Measurements from ENCODE around the gene DOCK4.
A peak's percentile ranks its signal among the peaks of the same experiment; 100 is the strongest.

Gene DOCK4

GRCh38 chr7:112080441-112080840, 125.8 kb downstream of the DOCK4 start:
- peak; percentile 85 for DNase-seq (ENCODE audit: low read depth)

GRCh38 chr7:112079673-112080072, 126.5 kb downstream of the DOCK4 start:
- no peak for DNase-seq (ENCODE audit: low read depth)

- no peak for DNase-seq (ENCODE audit: low read depth)
Measured at GRCh38 chr7:112079122-112079521, 127.1 kb downstream of the DOCK4 start.

- no peak for DNase-seq (ENCODE audit: low read depth)
Measured at GRCh38 chr7:112076324-112076723, 129.9 kb downstream of the DOCK4 start.

- DNase-seq (ENCODE audit: low read depth): no peak
Measured at GRCh38 chr7:112074464-112074863, 131.7 kb downstream of the DOCK4 start.

DNA sequence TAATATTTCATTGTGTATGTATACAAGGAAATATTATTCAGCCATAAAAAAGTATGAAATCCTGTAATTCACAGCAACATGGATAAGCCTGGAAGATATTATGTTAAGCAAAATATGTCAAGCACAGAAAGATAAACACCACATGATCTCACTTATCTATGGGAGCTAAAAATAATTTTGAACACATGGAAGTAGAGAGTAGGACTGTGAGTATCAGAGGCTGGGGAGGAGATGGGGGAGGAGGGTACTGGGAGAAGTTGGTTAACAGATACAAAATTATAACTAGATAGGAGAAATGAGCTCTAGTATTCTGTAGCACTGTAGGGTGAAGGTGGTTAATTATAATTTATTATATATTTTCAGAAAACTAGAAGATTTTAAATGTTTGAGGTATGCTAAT, 132.7 kb downstream of the DOCK4 start:
- no peak for DNase-seq (ENCODE audit: low read depth)

- no peak for DNase-seq (ENCODE audit: low read depth)
Measured at GRCh38 chr7:112072541-112073245, 133.5 kb downstream of the DOCK4 start.

- no peak for DNase-seq (ENCODE audit: low read depth)
Measured at GRCh38 chr7:112071856-112072255, 134.3 kb downstream of the DOCK4 start.

GRCh38 chr7:112070674-112071256, 135.4 kb downstream of the DOCK4 start:
- DNase-seq (ENCODE audit: low read depth): no peak

- DNase-seq (ENCODE audit: low read depth): no peak
Measured at GRCh38 chr7:112069879-112070321, 136.3 kb downstream of the DOCK4 start.

- DNase-seq (ENCODE audit: low read depth): no peak
Measured at GRCh38 chr7:112068967-112069366, 137.2 kb downstream of the DOCK4 start.

GRCh38 chr7:112067632-112068540, 138.3 kb downstream of the DOCK4 start:
- DNase-seq (ENCODE audit: low read depth): no peak

- DNase-seq (ENCODE audit: low read depth): no peak
Measured at GRCh38 chr7:112067200-112067599, 139.0 kb downstream of the DOCK4 start.

DNA sequence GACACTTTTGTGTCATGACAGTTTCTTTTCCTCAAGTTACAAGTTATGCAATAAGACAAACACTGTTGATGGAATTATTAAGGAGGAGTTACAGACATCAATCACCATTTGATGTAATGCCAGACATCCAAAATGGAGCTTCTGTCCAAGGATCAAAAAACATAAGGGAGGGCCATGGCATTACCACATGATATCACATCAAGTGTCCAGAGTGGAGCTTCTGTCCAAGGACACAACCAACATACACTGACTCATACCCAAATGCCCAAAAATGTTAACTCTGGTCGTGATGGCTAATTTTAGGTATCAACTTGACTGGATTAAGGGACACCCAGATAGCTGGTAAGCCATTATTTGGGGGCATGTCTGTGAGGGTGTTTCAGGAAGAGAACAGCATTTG, 140.4 kb downstream of the DOCK4 start:
- DNase-seq (ENCODE audit: low read depth): no peak

- no peak for DNase-seq (ENCODE audit: low read depth)
Measured at GRCh38 chr7:112064627-112065385, 141.4 kb downstream of the DOCK4 start.

DNA sequence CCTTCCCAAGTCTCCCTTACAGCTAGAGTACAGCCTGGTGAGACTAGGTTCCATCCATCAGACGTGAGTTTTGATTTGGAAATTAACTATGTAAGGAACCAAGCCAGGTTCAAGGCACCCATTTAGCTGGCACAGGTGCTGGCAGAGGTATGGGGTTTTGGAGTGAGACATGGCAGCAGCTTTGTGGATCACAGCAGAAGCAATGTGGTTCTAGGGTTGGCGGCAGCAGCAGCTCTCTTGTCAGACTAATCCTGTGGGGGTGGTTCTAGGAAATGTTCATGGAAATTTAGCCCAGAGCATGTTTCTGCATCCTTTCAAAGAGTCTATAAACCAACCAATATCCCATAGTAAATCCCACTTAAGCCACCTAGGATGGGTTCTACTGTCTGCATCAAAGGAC, 142.2 kb downstream of the DOCK4 start:
- DNase-seq (ENCODE audit: low read depth): no peak

- no peak for DNase-seq (ENCODE audit: low read depth)
Measured at GRCh38 chr7:112061051-112061450, 145.1 kb downstream of the DOCK4 start.

DNA sequence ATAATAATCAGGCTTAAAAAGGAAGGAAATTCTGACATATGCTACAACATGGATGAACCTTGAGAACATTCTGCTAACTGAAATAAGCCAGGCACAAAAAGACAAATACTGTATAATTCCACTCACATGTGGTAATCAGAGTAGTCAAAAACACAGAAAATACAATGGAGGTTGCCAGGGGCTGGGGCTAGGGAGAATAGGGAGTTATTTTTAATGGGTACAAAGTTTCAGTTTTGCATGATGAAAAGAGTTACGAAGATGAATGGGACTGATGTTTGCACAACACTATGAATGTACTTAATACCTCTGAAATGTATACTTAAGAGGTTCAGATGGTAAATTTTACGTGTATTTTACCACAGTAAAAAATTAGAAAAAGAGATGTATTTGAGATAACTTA, 145.6 kb downstream of the DOCK4 start:
- DNase-seq (ENCODE audit: low read depth): no peak

GRCh38 chr7:112059675-112060074, 146.5 kb downstream of the DOCK4 start:
- DNase-seq (ENCODE audit: low read depth): no peak

- DNase-seq (ENCODE audit: low read depth): no peak
Measured at GRCh38 chr7:112058686-112059085, 147.5 kb downstream of the DOCK4 start.

GRCh38 chr7:112056409-112056808, 149.8 kb downstream of the DOCK4 start:
- DNase-seq (ENCODE audit: low read depth): no peak

DNA sequence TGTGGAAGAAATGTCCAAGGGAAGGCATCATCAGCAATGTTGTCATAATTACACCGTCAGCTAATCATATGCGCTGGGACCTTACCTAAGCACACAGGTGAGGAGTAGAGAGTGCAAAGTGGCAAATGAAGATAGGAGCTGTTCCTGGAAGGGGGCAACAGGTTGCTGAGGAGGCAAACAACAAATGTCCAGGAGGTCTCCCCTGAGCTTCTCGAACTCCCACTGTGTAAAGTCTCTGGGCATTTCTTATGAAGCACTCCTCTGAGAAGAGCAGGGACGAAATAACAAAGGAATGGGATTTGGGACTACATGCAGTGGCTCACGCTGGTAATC, 152.5 kb downstream of the DOCK4 start:
- DNase-seq (ENCODE audit: low read depth): no peak
